ENCODE results near the gene PTGR3.

DNA sequence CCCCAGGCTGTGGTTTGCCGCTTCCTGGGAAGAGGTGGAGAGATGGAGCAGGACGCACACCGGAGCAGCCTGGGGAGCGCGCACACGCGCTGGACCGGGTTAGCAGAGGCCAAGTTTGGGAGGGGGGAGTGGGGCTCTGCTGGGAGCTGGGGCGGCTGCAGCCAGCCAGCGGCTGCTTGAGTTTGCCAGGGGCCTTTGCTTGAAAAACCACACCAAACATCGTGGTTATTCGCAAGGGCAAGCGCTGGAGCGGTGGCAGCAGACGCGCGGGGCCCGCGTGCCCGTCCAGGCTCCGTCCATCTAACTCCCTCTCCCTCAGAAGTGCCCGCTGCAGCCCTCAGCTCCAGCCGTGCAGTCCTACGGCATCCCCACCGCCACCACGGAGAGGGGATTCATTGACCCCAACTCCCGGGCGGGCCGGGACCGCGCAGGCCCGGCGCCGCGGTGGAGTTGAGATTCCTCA lies 4.6 kb downstream of the PTGR3 start:
- TF ChIP-seq, protein P1, sequence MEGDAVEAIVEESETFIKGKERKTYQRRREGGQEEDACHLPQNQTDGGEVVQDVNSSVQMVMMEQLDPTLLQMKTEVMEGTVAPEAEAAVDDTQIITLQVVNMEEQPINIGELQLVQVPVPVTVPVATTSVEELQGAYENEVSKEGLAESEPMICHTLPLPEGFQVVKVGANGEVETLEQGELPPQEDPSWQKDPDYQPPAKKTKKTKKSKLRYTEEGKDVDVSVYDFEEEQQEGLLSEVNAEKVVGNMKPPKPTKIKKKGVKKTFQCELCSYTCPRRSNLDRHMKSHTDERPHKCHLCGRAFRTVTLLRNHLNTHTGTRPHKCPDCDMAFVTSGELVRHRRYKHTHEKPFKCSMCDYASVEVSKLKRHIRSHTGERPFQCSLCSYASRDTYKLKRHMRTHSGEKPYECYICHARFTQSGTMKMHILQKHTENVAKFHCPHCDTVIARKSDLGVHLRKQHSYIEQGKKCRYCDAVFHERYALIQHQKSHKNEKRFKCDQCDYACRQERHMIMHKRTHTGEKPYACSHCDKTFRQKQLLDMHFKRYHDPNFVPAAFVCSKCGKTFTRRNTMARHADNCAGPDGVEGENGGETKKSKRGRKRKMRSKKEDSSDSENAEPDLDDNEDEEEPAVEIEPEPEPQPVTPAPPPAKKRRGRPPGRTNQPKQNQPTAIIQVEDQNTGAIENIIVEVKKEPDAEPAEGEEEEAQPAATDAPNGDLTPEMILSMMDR (conservative IDR thresholded peaks at IDR 0.05 in 1 of 2, IDR thresholded peaks at IDR 0.05 in 1 of 2; ENCODE audit: low read depth in 1 of 2, low read length in 2 of 2) = no peak
- TF ChIP-seq EZH2 (IDR thresholded peaks at IDR 0.05; ENCODE audit: low read length, missing control alignments) = no peak
